ENCODE data around the gene LMX1A. TPM values are rescaled to one million over a fixed set of nuclear protein-coding genes. Genes with fewer than 3 reads are reported as not detected.

The LMX1A gene
- total and polyA plus RNA-seq, 4 experiments from 2014 or later, result not detected

DNA sequence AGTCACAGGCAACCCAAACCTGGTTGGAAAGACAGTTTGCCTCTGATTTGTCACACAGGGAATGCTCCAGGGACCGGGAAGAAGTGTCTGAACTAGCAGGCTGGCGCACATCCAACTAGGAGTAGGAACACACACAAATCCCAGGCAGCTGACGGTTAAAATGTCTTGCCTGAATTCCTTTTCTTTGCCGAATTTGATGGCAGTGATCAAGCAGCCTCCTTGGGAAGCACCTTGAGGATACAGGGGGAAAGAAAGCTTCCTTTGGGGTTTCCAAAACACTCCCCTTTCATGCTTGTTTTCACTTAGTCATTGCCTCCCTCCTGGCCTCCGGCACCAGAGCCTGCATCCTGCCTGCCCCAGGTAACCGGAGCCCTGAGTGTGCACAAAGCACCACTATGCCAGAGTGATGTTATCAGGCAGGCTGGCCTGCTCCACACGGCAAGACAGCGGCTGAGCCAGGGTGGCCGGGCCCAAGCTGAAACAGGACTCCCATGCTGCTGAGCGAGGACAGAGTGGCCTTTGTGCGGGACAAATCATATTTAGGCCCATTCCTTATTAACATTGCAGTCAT lies 193.8 kb downstream of the LMX1A start:
- no peak overlapping the region for H3K27ac Mint-ChIP-seq
- no peak overlapping the region for H3K4me3 ChIP-seq (ENCODE audit: low read length in 2 of 2)
- CTCF ChIA-PET (ENCODE audit: partially characterized antibody), result interaction anchor here (1.0 kb wide), 1 partner anchor 16 kb away, joined by 3 read pairs; no protein-coding TSS in a partner anchor
- no peaks in the 10 kb centered on the region for H3K36me3 ChIP-seq (ENCODE audit: insufficient read depth, low read length)
- peaks cover 0 to 2% of the 10 kb centered on the region in 2 donors for H3K27me3 Mint-ChIP-seq
- no peaks in the 10 kb centered on the region for H3K9me3 ChIP-seq (ENCODE audit: control insufficient read depth in 1 of 2, low read length in 2 of 2)
- no peaks in the 10 kb centered on the region for H3K4me1 Mint-ChIP-seq
- intact Hi-C loops (cut with micrococcal nuclease), result no loop called here
- H3K4me3 Mint-ChIP-seq, result no peak overlapping the region
- no peaks in the 10 kb centered on the region for H3K27me3 ChIP-seq (ENCODE audit: insufficient read depth, low read length)
- H3K9me3 Mint-ChIP-seq, result peaks cover 0 to 10% (median 0%) of the 10 kb centered on the region in 8 donors
- H3K36me3 Mint-ChIP-seq, result no peaks in the 10 kb centered on the region
- H3K27ac ChIP-seq (ENCODE audit: low read depth, low read length), result no peak overlapping the region
- POLR2A ChIA-PET (ENCODE audit: partially characterized antibody), result no interaction called here
- DNase-seq, result no peak
- H3K4me1 ChIP-seq (ENCODE audit: insufficient read depth, low read length), result no peaks in the 10 kb centered on the region

DNA sequence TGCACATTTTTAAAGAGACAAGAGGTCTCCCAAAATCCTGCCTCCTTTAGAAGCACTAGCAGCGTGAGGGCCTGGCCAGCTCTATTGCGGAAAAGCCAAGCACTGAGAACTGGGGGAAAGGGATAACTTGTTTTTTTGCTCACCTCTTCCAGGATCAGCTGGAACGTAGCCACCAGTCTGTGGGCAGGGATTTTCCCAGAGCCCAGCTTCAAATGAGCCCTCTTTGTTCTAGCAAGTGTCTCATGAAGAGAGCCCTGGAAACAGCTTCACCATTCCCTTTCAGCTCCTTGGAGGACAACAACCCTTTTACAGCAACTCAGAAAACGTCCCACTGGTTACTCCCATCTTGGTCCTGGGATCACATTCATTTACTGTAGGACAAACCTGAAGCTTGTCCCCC lies 195.4 kb downstream of the LMX1A start:
- no peaks in the 10 kb centered on the region for H3K4me1 Mint-ChIP-seq
- ChIA-PET CTCF (ENCODE audit: partially characterized antibody) (no interaction called here), POLR2A (ENCODE audit: partially characterized antibody) (no interaction called here)
- no peak overlapping the region for H3K27ac Mint-ChIP-seq
- no peak for DNase-seq
- H3K36me3 Mint-ChIP-seq, result no peaks in the 10 kb centered on the region
- Histone ChIP-seq H3K9me3 (ENCODE audit: control insufficient read depth in 1 of 2, low read length in 2 of 2) (no peaks in the 10 kb centered on the region), H3K36me3 (ENCODE audit: insufficient read depth, low read length) (no peaks in the 10 kb centered on the region), H3K4me3 (ENCODE audit: low read length in 2 of 2) (no peak overlapping the region), H3K27me3 (ENCODE audit: insufficient read depth, low read length) (no peaks in the 10 kb centered on the region), H3K27ac (ENCODE audit: low read depth, low read length) (no peak overlapping the region), H3K4me1 (ENCODE audit: insufficient read depth, low read length) (no peaks in the 10 kb centered on the region)
- peaks cover 0 to 2% of the 10 kb centered on the region in 2 donors for H3K27me3 Mint-ChIP-seq
- peaks cover 0 to 16% (median 0%) of the 10 kb centered on the region in 8 donors for H3K9me3 Mint-ChIP-seq
- intact Hi-C loops (cut with micrococcal nuclease), result no loop called here
- no peak overlapping the region for H3K4me3 Mint-ChIP-seq

GRCh38 chr1:165153182-165153581 lies 203.3 kb downstream of the LMX1A start:
- CTCF ChIA-PET (ENCODE audit: partially characterized antibody), result no interaction called here
- no peaks in the 10 kb centered on the region for H3K36me3 ChIP-seq (ENCODE audit: insufficient read depth, low read length)
- Mint-ChIP-seq H3K9me3 (peaks cover 0 to 11% (median 0%) of the 10 kb centered on the region in 8 donors), H3K36me3 (no peaks in the 10 kb centered on the region), H3K27me3 (peaks cover 0 to 1% of the 10 kb centered on the region in 2 donors), H3K27ac (no peak overlapping the region), H3K4me1 (no peaks in the 10 kb centered on the region), H3K4me3 (no peak overlapping the region)
- H3K27ac ChIP-seq (ENCODE audit: low read depth, low read length), result no peak overlapping the region
- intact Hi-C loops (cut with micrococcal nuclease), result no loop called here
- no peaks in the 10 kb centered on the region for H3K27me3 ChIP-seq (ENCODE audit: insufficient read depth, low read length)
- no peak overlapping the region for H3K4me3 ChIP-seq (ENCODE audit: low read length in 2 of 2)
- H3K4me1 ChIP-seq (ENCODE audit: insufficient read depth, low read length), result no peaks in the 10 kb centered on the region
- no peak for DNase-seq
- H3K9me3 ChIP-seq (ENCODE audit: control insufficient read depth in 1 of 2, low read length in 2 of 2), result no peaks in the 10 kb centered on the region
- POLR2A ChIA-PET (ENCODE audit: partially characterized antibody), result no interaction called here

DNA sequence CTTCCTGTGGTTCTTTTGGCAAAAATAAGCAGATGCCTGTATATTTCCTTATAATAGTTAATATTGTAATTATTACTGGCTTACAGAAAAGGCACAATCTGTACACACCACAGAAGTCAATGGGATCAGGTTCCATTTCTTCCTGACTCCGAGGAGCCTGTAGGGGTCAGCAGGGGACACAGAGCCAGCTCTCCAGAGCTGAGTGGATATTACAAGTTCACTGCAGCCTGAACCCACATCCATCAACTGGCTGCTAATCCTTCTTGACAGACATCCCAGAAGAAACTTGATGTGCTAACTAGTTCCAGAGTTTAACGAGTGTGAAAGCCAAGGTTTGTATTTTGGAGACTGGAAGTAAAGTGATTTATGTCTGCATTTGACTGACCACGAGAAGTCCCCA lies 203.8 kb downstream of the LMX1A start:
- ChIA-PET POLR2A (ENCODE audit: partially characterized antibody) (no interaction called here), CTCF (ENCODE audit: partially characterized antibody) (no interaction called here)
- peaks cover 0 to 9% (median 0%) of the 10 kb centered on the region in 8 donors for H3K9me3 Mint-ChIP-seq
- no peaks in the 10 kb centered on the region for H3K36me3 Mint-ChIP-seq
- Histone ChIP-seq H3K36me3 (ENCODE audit: insufficient read depth, low read length) (no peaks in the 10 kb centered on the region), H3K4me3 (ENCODE audit: low read length in 2 of 2) (no peak overlapping the region), H3K27me3 (ENCODE audit: insufficient read depth, low read length) (no peaks in the 10 kb centered on the region), H3K9me3 (ENCODE audit: control insufficient read depth in 1 of 2, low read length in 2 of 2) (no peaks in the 10 kb centered on the region), H3K4me1 (ENCODE audit: insufficient read depth, low read length) (no peaks in the 10 kb centered on the region), H3K27ac (ENCODE audit: low read depth, low read length) (no peak overlapping the region)
- no peaks in the 10 kb centered on the region for H3K4me1 Mint-ChIP-seq
- H3K27me3 Mint-ChIP-seq, result peaks cover 0 to 1% of the 10 kb centered on the region in 2 donors
- H3K4me3 Mint-ChIP-seq, result no peak overlapping the region
- H3K27ac Mint-ChIP-seq, result no peak overlapping the region
- DNase-seq, result no peak
- intact Hi-C loops (cut with micrococcal nuclease), result no loop called here

DNA sequence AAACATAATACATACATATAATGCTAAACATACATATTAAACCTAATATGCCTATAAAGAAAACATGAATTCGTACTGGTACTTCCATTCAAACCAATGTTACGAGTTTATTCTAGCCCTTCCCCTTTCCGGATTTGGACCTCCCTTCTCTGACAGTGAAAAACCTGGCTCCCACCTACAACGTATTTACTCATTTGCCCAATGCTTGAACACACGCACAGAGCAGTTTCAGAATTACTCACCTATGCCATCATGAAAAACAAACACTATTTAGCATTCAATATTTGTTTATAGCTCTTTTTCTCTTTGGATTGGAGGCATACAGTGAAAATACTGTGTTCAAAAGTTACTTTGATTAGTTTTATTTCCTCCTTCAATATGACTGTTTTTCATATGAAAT lies 204.4 kb downstream of the LMX1A start:
- H3K9me3 ChIP-seq (ENCODE audit: control insufficient read depth in 1 of 2, low read length in 2 of 2), result no peaks in the 10 kb centered on the region
- no peak for DNase-seq
- ChIA-PET CTCF (ENCODE audit: partially characterized antibody) (interaction anchor here (0.9 to 1.6 kb wide), 2 partner anchors 10 to 11 kb away, joined by 3 to 4 read pairs; no protein-coding TSS in a partner anchor), POLR2A (ENCODE audit: partially characterized antibody) (no interaction called here)
- no peak overlapping the region for H3K27ac ChIP-seq (ENCODE audit: low read depth, low read length)
- intact Hi-C loops (cut with micrococcal nuclease), result no loop called here
- H3K27me3 ChIP-seq (ENCODE audit: insufficient read depth, low read length), result no peaks in the 10 kb centered on the region
- H3K4me3 ChIP-seq (ENCODE audit: low read length in 2 of 2), result no peak overlapping the region
- Mint-ChIP-seq H3K9me3 (peaks cover 0 to 8% (median 0%) of the 10 kb centered on the region in 8 donors), H3K27ac (no peak overlapping the region), H3K36me3 (no peaks in the 10 kb centered on the region), H3K4me1 (no peaks in the 10 kb centered on the region), H3K27me3 (peaks cover 0 to 1% of the 10 kb centered on the region in 2 donors), H3K4me3 (no peak overlapping the region)
- H3K36me3 ChIP-seq (ENCODE audit: insufficient read depth, low read length), result no peaks in the 10 kb centered on the region
- H3K4me1 ChIP-seq (ENCODE audit: insufficient read depth, low read length), result no peaks in the 10 kb centered on the region

Other genes with a start within 250 kb of the LMX1A start
- not detected for gene RXRG, start 88.4 kb upstream of the LMX1A start, total RNA-seq
- not detected for gene RXRG, start 88.4 kb upstream of the LMX1A start, polyA plus RNA-seq
- not detected for gene LRRC52, start 187.3 kb upstream of the LMX1A start, total RNA-seq
- gene LRRC52, start 187.3 kb upstream of the LMX1A start, polyA plus RNA-seq, result not detected